Measurements from ENCODE around the gene CYREN.

DNA sequence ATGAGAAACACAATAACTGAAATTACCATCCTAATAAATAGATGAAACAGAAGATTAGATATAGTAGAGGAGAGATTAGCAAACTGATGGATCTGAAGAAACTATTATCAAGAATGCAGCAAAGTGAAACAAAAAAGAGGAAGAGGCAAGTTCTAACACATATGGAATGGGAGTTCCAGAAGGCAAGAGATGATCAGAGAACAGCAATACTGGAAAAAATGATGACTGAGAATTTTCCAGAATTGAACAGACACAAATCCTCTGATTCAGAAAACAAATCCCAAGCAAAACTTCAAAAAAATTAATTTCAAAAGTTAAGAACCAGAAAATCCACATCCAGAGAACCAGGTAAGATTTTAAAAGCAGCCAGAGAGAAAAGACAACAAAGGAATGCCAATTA, 20.2 kb upstream of the CYREN start:
- TF ChIP-seq POLR2AphosphoS5 (IDR thresholded peaks at IDR 0.05) (no peak), POLR2A (IDR thresholded peaks at IDR 0.05) (no peak)

All from sigmoid colon (tissue), 4 donors.